ENCODE measurements around the gene ENKD1. TPM values are rescaled to one million over a fixed set of nuclear protein-coding genes. Genes with fewer than 3 reads are reported as not detected.

The ENKD1 gene
- polyA plus RNA-seq (2011; rRNA removed) (4.0 and 4.3 TPM in 2 replicates), polyA plus RNA-seq (2017; fragmentation: RNase III; extraction: RNeasy Plus Mini Kit Qiagen cat#74134 plus additional on column Dnase treatment) (11.1 to 12.6 TPM (median 12.2 TPM) in 3 replicates), polyA minus RNA-seq (2011; rRNA and poly(A)+ RNA removed) (2.7 and 5.0 TPM in 2 replicates)
- polyA plus RNA-seq (2012; cell fraction: cytosol; rRNA removed): 13.5 and 14.0 TPM in 2 replicates
- polyA plus RNA-seq (2012; cell fraction: nucleus; rRNA removed): 23.0 and 32.4 TPM in 2 replicates

GRCh38 chr16:67666559-67667452, at the start of gene ENKD1, which contains the start of gene C16orf86:
TSS of gene ENKD1 (minus strand) at chr16:67666750. CDS start at chr16:67666442, 308 bp downstream.
TSS of gene C16orf86 (plus strand) at chr16:67666814. CDS start at chr16:67666971, 157 bp downstream.
- 74% methylated on average over 33 of the region's 78 CpGs for WGBS (ENCODE audit: missing lambda C conversion rate)
- DNase-seq (ENCODE audit: low read depth in 1 of 2, low spot score in 1 of 2): peak; percentile 62 to 79
- POLR2A ChIA-PET: no interaction called here

GRCh38 chr16:67716097-67716496, 49.5 kb upstream of the ENKD1 start:
- ChIA-PET CTCF (no interaction called here), POLR2A (no interaction called here)
- ATAC-seq: no peak
- Histone ChIP-seq H3K4me3 (no peak overlapping the region), H3K27ac (no peak overlapping the region), H3K4me2 (no peak overlapping the region), H3K9me3 (no peaks in the 10 kb centered on the region), H3K4me1 (peaks cover 15% of the 10 kb centered on the region)
- DNase-seq (ENCODE audit: low read depth in 1 of 2, low spot score in 1 of 2): no peak
- no peak for TF ChIP-seq CHD4 (IDR thresholded peaks at IDR 0.05; ENCODE audit: borderline replicate concordance)
- TF ChIP-seq HOXB5 (CRISPR knock-in tag; IDR thresholded peaks at IDR 0.05): no peak
- no peak for TF ChIP-seq JUNB (IDR thresholded peaks at IDR 0.05)
- TF ChIP-seq CBX8 (IDR thresholded peaks at IDR 0.05): no peak
- TF ChIP-seq BCL3 (IDR thresholded peaks at IDR 0.05): no peak
- no peak for TF ChIP-seq SMC3 (IDR thresholded peaks at IDR 0.05)
- TF ChIP-seq ELK1 (IDR thresholded peaks at IDR 0.05; ENCODE audit: low read depth, low read length): no peak
- no peak for TF ChIP-seq HDAC2 (IDR thresholded peaks at IDR 0.05)
- no peak for TF ChIP-seq PBX3 (IDR thresholded peaks at IDR 0.05)
- no peak for TF ChIP-seq HEYL (CRISPR knock-in tag; IDR thresholded peaks at IDR 0.05)
- TF ChIP-seq NFE2L2 (conservative IDR thresholded peaks at IDR 0.05; ENCODE audit: low read length): no peak
- TF ChIP-seq MAFK (IDR thresholded peaks at IDR 0.05; ENCODE audit: partially characterized antibody): no peak
- TF ChIP-seq SREBF2 (IDR thresholded peaks at IDR 0.05): no peak
- TF ChIP-seq ZNF302 (CRISPR knock-in tag; IDR thresholded peaks at IDR 0.05): no peak
- no peak for TF ChIP-seq MAZ (IDR thresholded peaks at IDR 0.05; ENCODE audit: borderline replicate concordance, low read depth, low read length)
- no peak for TF ChIP-seq FOXS1 (CRISPR knock-in tag; IDR thresholded peaks at IDR 0.05)
- TF ChIP-seq HMGXB4 (CRISPR knock-in tag; IDR thresholded peaks at IDR 0.05; ENCODE audit: borderline replicate concordance): no peak
- no peak for TF ChIP-seq BHLHE40 (IDR thresholded peaks at IDR 0.05; ENCODE audit: low read depth, low read length)
- WGBS (ENCODE audit: missing lambda C conversion rate): 90% methylated on average over 2 of the region's 2 CpGs
- no peak for FAIRE-seq

More at GRCh38 chr16:67666559-67667452, at the start of gene ENKD1, which contains the start of gene C16orf86:
- peaks cover 17% of the 10 kb centered on the region for H3K4me1 ChIP-seq
- H3K9me3 ChIP-seq: no peaks in the 10 kb centered on the region
- peak within 1 kb of the TSS; percentile 84 for H3K4me3 ChIP-seq
- no peak for TF ChIP-seq CBX8 (IDR thresholded peaks at IDR 0.05)
- peak; percentile 23; the same call in 1 of the 2 replicates for TF ChIP-seq PHF8 (IDR thresholded peaks at IDR 0.05; ENCODE audit: borderline replicate concordance, low read depth)
- ATAC-seq: peak; percentile 45 to 60; a peak in 5 of 6 replicates
- FAIRE-seq: no peak
- peak within 1 kb of the TSS; percentile 89 for H3K4me2 ChIP-seq
- CTCF ChIA-PET: interaction anchor here (0.7 to 16.7 kb wide), 31 partner anchors 8 to 262 kb away, joined by 3 to 174 read pairs (median 4); partner anchors contain the start of genes ACD, CTCF, GFOD2 and PARD6A
- peak within 1 kb of the TSS; percentile 74 to 86 for H3K27ac ChIP-seq
